H1 (cell line): ENCODE data around the gene IL10. TPM values are rescaled to one million over a fixed set of nuclear protein-coding genes. Genes with fewer than 3 reads are reported as not detected.

ENCODE experiments used
- BRCA1 ChIP-seq: IDR thresholded peaks from 2 replicates; pipeline ENCODE4 v1.6.1; 2012; ENCODE audit warnings: low read depth, low read length, improper control_type of control experiment
- CHD7 ChIP-seq: fragments of 300-600 bp; sonication (generic); IDR thresholded peaks from 2 replicates; pipeline ENCODE4 v1.7.1; 2012; ENCODE audit warnings: low read length, moderate library complexity, mild to moderate bottlenecking, inconsistent platforms; ENCODE audit not compliant: insufficient replicate concordance
- KDM4A ChIP-seq: IDR thresholded peaks from one replicate; pipeline ENCODE4 v1.7.1; 2012; ENCODE audit warnings: low read depth, mild to moderate bottlenecking, moderate library complexity, low read length, inconsistent platforms; ENCODE audit not compliant: severe bottlenecking
- POLR2A ChIP-seq, 2 experiments: IDR thresholded peaks; 1 replicate in 1 of 2; 2 replicates in 1 of 2; pipeline ENCODE4 v1.6.1; 2011; ENCODE audit warnings: low read depth in 2 of 2, low read length in 2 of 2, mild to moderate bottlenecking in 2 of 2; ENCODE audit errors: control extremely low read depth in 1 of 2
- RXRA ChIP-seq: IDR thresholded peaks from 2 replicates; pipeline ENCODE4 v1.6.1; 2011; ENCODE audit warnings: low read depth, mild to moderate bottlenecking, low read length, moderate library complexity; ENCODE audit not compliant: insufficient read depth
- SRF ChIP-seq: IDR thresholded peaks from 2 replicates; pipeline ENCODE4 v1.6.1; 2011; ENCODE audit warnings: mild to moderate bottlenecking, low read depth, low read length, moderate library complexity
- polyA plus RNA-seq, 7 experiments: library from polyadenylated mRNA; depleted of rRNA in 3 of 7; stranded (reverse) in 5 of 7; unstranded in 2 of 7; fragments of >200 nt in 5 of 7; fragments of 200-250 nt in 2 of 7; gene quantifications; 1 replicate in 5 of 7; 2 replicates in 1 of 7; 4 replicates in 1 of 7; pipeline versions ENCODE4 v1.2.1 to v1.2.3, GENCODE V29; 2011 to 2013; ENCODE audit warnings: missing spikeins in 2 of 7, mixed read lengths in 2 of 7
- total RNA-seq: library from RNA; stranded (reverse); fragmentation: NEBNext Ultra II Directional; extraction: Animal tissue kit (Norgen Biotek cat#: 25700); gene quantifications from 2 replicates; pipeline ENCODE4 v1.2.1, GENCODE V29; 2021

The IL10 gene
- total and polyA plus RNA-seq, 2 of the 8 experiments (the other 6 are each of a cell fraction or from before 2014, with no cell fraction given): not detected

GRCh38 chr1:206729507-206729906, 42.8 kb downstream of the IL10 start (continued):
- TF ChIP-seq CHD7 (no peak), SRF (no peak), KDM4A (no peak), BRCA1 (no peak), POLR2A (IDR thresholded peaks at IDR 0.05; ENCODE audit: control extremely low read depth in 1 of 2, low read depth in 2 of 2, low read length in 2 of 2) (no peak), RXRA (no peak)
